HG03354 (cell line): ENCODE measurements around the gene SCEL.
"Not testable (repeated sequence)": the region's sequence is repeated elsewhere in the genome, so short reads cannot be mapped to it uniquely, and the experiment has no call there.

Source experiments
- ATAC-seq: cut with Tn5 transposase; IDR thresholded peaks from one replicate; pipeline ENCODE4 v1.9.1; 2021; ENCODE audit warnings: mild to moderate bottlenecking; ENCODE audit not compliant: unreplicated experiment, poor library complexity, severe bottlenecking

SCEL gene

GRCh38 chr13:77620138-77620537 lies 84.6 kb downstream of the SCEL start:
- no peak for ATAC-seq

GRCh38 chr13:77623806-77624205 lies 88.3 kb downstream of the SCEL start:
- ATAC-seq = no peak

- no peak for ATAC-seq
Measured at GRCh38 chr13:77628170-77628569, 92.7 kb downstream of the SCEL start.

GRCh38 chr13:77637588-77637987 lies 102.1 kb downstream of the SCEL start:
- no peak for ATAC-seq

GRCh38 chr13:77650409-77650808 lies 114.9 kb downstream of the SCEL start:
- no peak for ATAC-seq

- no peak for ATAC-seq
Measured at GRCh38 chr13:77653301-77653700, 117.8 kb downstream of the SCEL start.

- ATAC-seq = not testable (repeated sequence)
Measured at GRCh38 chr13:77660016-77660415, 124.5 kb downstream of the SCEL start.

GRCh38 chr13:77660841-77661250 lies 125.3 kb downstream of the SCEL start:
- ATAC-seq = no peak

- not testable (repeated sequence) for ATAC-seq
Measured at GRCh38 chr13:77662301-77662700, 126.8 kb downstream of the SCEL start.

GRCh38 chr13:77662831-77663230 lies 127.3 kb downstream of the SCEL start:
- not testable (repeated sequence) for ATAC-seq

- ATAC-seq = no peak
Measured at GRCh38 chr13:77674852-77675251, 139.3 kb downstream of the SCEL start.

- no peak for ATAC-seq
Measured at GRCh38 chr13:77678691-77679235, 143.3 kb downstream of the SCEL start.

- ATAC-seq = no peak
Measured at GRCh38 chr13:77687799-77688198, 152.3 kb downstream of the SCEL start.

- no peak for ATAC-seq
Measured at GRCh38 chr13:77691871-77692270, 156.4 kb downstream of the SCEL start.

GRCh38 chr13:77692746-77693448 lies 157.4 kb downstream of the SCEL start:
- no peak for ATAC-seq

- no peak for ATAC-seq
Measured at GRCh38 chr13:77693449-77693940, 158.0 kb downstream of the SCEL start.
